Neural cell (in vitro differentiated cells): Measurements from ENCODE around the gene SCGN. TPM values are rescaled to one million over a fixed set of nuclear protein-coding genes. Genes with fewer than 3 reads are reported as not detected.

Experiments used
- H2AFZ ChIP-seq: fragments of 200-600, 300-800 bp; sonication (generic), shearing (Covaris generic); 2 replicates; pipeline ENCODE4 v1.6.0; 2014; ENCODE audit warnings: low read depth, mild to moderate bottlenecking, antibody characterized with exemption, low read length, moderate library complexity
- H3F3A ChIP-seq: fragments of 200-600 bp; shearing (Covaris generic); 2 replicates; pipeline ENCODE4 v1.6.1; 2016; ENCODE audit warnings: mild to moderate bottlenecking, moderate library complexity, mixed read lengths, antibody characterized with exemption, low read length; ENCODE audit not compliant: insufficient read depth, poor library complexity, severe bottlenecking
- H3K27ac ChIP-seq: fragments of 200-600, 300-800 bp; sonication (generic), shearing (Covaris generic); 2 replicates; pipeline ENCODE4 v1.5.1; 2014; ENCODE audit warnings: mild to moderate bottlenecking, low read length, moderate library complexity
- H3K27me3 ChIP-seq: fragments of 300-800, 200-600 bp; sonication (generic), shearing (Covaris generic); 2 replicates; pipeline ENCODE4 v1.6.0; 2014; ENCODE audit warnings: mild to moderate bottlenecking, low read depth, low read length, moderate library complexity; ENCODE audit not compliant: insufficient read depth
- H3K36me3 ChIP-seq: fragments of 300-800, 200-600 bp; sonication (generic), shearing (Covaris generic); 2 replicates; pipeline ENCODE4 v1.5.1; 2014; ENCODE audit warnings: mild to moderate bottlenecking, antibody characterized with exemption, low read length, moderate library complexity; ENCODE audit not compliant: insufficient read depth
- H3K4me2 ChIP-seq: fragments of 300-800, 200-600 bp; sonication (generic), shearing (Covaris generic); 2 replicates; pipeline ENCODE4 v1.6.0; 2014; ENCODE audit warnings: mild to moderate bottlenecking, low read length
- H3K4me3 ChIP-seq: fragments of 300-800, 200-600 bp; sonication (generic), shearing (Covaris generic); 2 replicates; pipeline ENCODE4 v1.5.1; 2014; ENCODE audit warnings: mild to moderate bottlenecking, low read length, moderate library complexity
- H3K79me2 ChIP-seq: fragments of 200-600 bp; shearing (Covaris generic); replicated peaks from 2 replicates; pipeline ENCODE4 v1.6.0; 2014; ENCODE audit warnings: mild to moderate bottlenecking, low read length, moderate library complexity; ENCODE audit not compliant: insufficient read depth
- H3K9ac ChIP-seq: fragments of 300-800, 200-600 bp; sonication (generic), shearing (Covaris generic); 2 replicates; pipeline ENCODE4 v1.6.1; 2016; ENCODE audit warnings: mild to moderate bottlenecking, low read length, mixed read lengths
- H3K9me2 ChIP-seq: fragments of 200-600 bp; shearing (Covaris generic); 2 replicates; pipeline ENCODE4 v1.6.1; 2016; ENCODE audit warnings: mild to moderate bottlenecking, low read length, mixed read lengths; ENCODE audit not compliant: insufficient read depth
- H3K9me3 ChIP-seq: fragments of 200-600, 300-800 bp; sonication (generic), shearing (Covaris generic); 2 replicates; pipeline ENCODE4 v1.6.1; 2016; ENCODE audit warnings: mild to moderate bottlenecking, mixed run types, low read length, moderate library complexity, mixed read lengths
- H4K20me1 ChIP-seq: fragments of 200-600 bp; shearing (Covaris generic); 2 replicates; pipeline ENCODE4 v1.6.1; 2016; ENCODE audit warnings: mild to moderate bottlenecking, mixed run types; ENCODE audit not compliant: insufficient read depth
- CTCF ChIP-seq: fragments of 450-650 bp; IDR thresholded peaks from 2 replicates; pipeline ENCODE4 v1.5.1; 2014; ENCODE audit warnings: antibody characterized with exemption, mild to moderate bottlenecking, moderate library complexity; ENCODE audit not compliant: poor library complexity, severe bottlenecking
- EP300 ChIP-seq: fragments of 450-650 bp; conservative IDR thresholded peaks from 2 replicates; pipeline ENCODE4 v1.6.1; 2014; ENCODE audit warnings: antibody characterized with exemption, mild to moderate bottlenecking, moderate library complexity; ENCODE audit not compliant: poor library complexity, severe bottlenecking
- EZH2 ChIP-seq: fragments of 200-600, 300-800 bp; shearing (Covaris generic), sonication (generic); IDR thresholded peaks from 2 replicates; pipeline ENCODE4 v1.6.1; 2014; ENCODE audit warnings: antibody characterized with exemption, low read length, borderline replicate concordance, mild to moderate bottlenecking; ENCODE audit not compliant: insufficient read depth, poor library complexity, severe bottlenecking
- MXI1 ChIP-seq: fragments of 450-650 bp; conservative IDR thresholded peaks from 2 replicates; pipeline ENCODE4 v1.6.1; 2014; ENCODE audit warnings: antibody characterized with exemption, mild to moderate bottlenecking; ENCODE audit not compliant: poor library complexity, severe bottlenecking
- POLR2AphosphoS5 ChIP-seq: IDR thresholded peaks from 2 replicates; pipeline ENCODE4 v1.6.1; 2012
- RAD21 ChIP-seq: fragments of 450-650 bp; conservative IDR thresholded peaks from 2 replicates; pipeline ENCODE4 v1.6.1; 2014; ENCODE audit warnings: antibody characterized with exemption, mild to moderate bottlenecking, moderate library complexity
- REST ChIP-seq: IDR thresholded peaks from 2 replicates; pipeline ENCODE4 v1.6.1; 2012; ENCODE audit warnings: borderline replicate concordance
- SMC3 ChIP-seq: fragments of 450-650 bp; conservative IDR thresholded peaks from 2 replicates; pipeline ENCODE4 v1.6.1; 2014; ENCODE audit warnings: antibody characterized with exemption, mild to moderate bottlenecking, moderate library complexity; ENCODE audit not compliant: poor library complexity
- TAF1 ChIP-seq: IDR thresholded peaks from 2 replicates; pipeline ENCODE4 v1.6.1; 2012; ENCODE audit warnings: low read depth
- polyA plus RNA-seq: library from polyadenylated mRNA; depleted of rRNA; stranded (reverse); fragments of >200 nt; gene quantifications from 2 replicates; pipeline ENCODE4 v1.2.3, GENCODE V29; 2014

SCGN gene
- polyA plus RNA-seq, 1 donor from 2014 or later: 254 TPM

GRCh38 chr6:25715794-25716193, 63.8 kb downstream of the SCGN start:
- H3K36me3 ChIP-seq: no peaks in the 10 kb centered on the region
- no peaks in the 10 kb centered on the region for H3K79me2 ChIP-seq
- H4K20me1 ChIP-seq: no peaks in the 10 kb centered on the region
- H3K4me2 ChIP-seq: no peak overlapping the region
- H3K9me2 ChIP-seq: no peaks in the 10 kb centered on the region
- no peaks in the 10 kb centered on the region for H3K27me3 ChIP-seq
- H2AFZ ChIP-seq: no peak overlapping the region
- no peak overlapping the region for H3K4me3 ChIP-seq
- H3K9ac ChIP-seq: no peak overlapping the region
- H3K9me3 ChIP-seq: no peaks in the 10 kb centered on the region
- H3F3A ChIP-seq: no peaks in the 10 kb centered on the region
- H3K27ac ChIP-seq: no peak overlapping the region
- TF ChIP-seq CTCF (no peak), EZH2 (no peak), SMC3 (no peak), POLR2AphosphoS5 (no peak), RAD21 (no peak)

- H3K36me3 ChIP-seq: no peaks in the 10 kb centered on the region
- no peak overlapping the region for H3K4me2 ChIP-seq
- H3K27ac ChIP-seq: peak overlapping the region; percentile 25
- H3K9me2 ChIP-seq: no peaks in the 10 kb centered on the region
- no peak overlapping the region for H2AFZ ChIP-seq
- no peaks in the 10 kb centered on the region for H3K79me2 ChIP-seq
- no peak overlapping the region for H3K4me3 ChIP-seq
- no peaks in the 10 kb centered on the region for H3K27me3 ChIP-seq
- H3K9ac ChIP-seq: no peak overlapping the region
- no peaks in the 10 kb centered on the region for H3F3A ChIP-seq
- no peaks in the 10 kb centered on the region for H3K9me3 ChIP-seq
- TF ChIP-seq CTCF: peak; percentile 78
- peak; percentile 72 for TF ChIP-seq RAD21
- no peak for TF ChIP-seq MXI1
- no peak for TF ChIP-seq EZH2
- TF ChIP-seq SMC3: peak; percentile 75
- H4K20me1 ChIP-seq: no peaks in the 10 kb centered on the region
Measured at GRCh38 chr6:25717866-25718740, 66.1 kb downstream of the SCGN start.

- Histone ChIP-seq H3K4me3 (no peak overlapping the region), H4K20me1 (no peaks in the 10 kb centered on the region), H2AFZ (no peak overlapping the region), H3K9me3 (no peaks in the 10 kb centered on the region), H3K36me3 (no peaks in the 10 kb centered on the region), H3K9me2 (no peaks in the 10 kb centered on the region), H3K9ac (no peak overlapping the region), H3K79me2 (no peaks in the 10 kb centered on the region), H3K27me3 (no peaks in the 10 kb centered on the region), H3F3A (no peaks in the 10 kb centered on the region), H3K4me2 (no peak overlapping the region), H3K27ac (no peak overlapping the region)
- no peak for TF ChIP-seq MXI1
- no peak for TF ChIP-seq EP300
- no peak for TF ChIP-seq CTCF
- no peak for TF ChIP-seq TAF1
- TF ChIP-seq REST: no peak
- TF ChIP-seq SMC3: no peak
- TF ChIP-seq EZH2: no peak
- no peak for TF ChIP-seq RAD21
Measured at GRCh38 chr6:25726122-25726911, 74.3 kb downstream of the SCGN start.
